Suprapubic skin (tissue), 4 donors: ENCODE measurements around the gene SCGB1C1.

Source experiments
- CTCF ChIP-seq, 2 donors: fragments of 200-600 bp in 1 of 2; fragments of 450-650 bp in 1 of 2; sonication (generic) in 1 of 2; IDR thresholded peaks; one replicate each; pipeline ENCODE4 v1.5.1; 2016 to 2019; ENCODE audit warnings: antibody characterized with exemption in 2 of 2, mild to moderate bottlenecking in 1 of 2, moderate library complexity in 1 of 2
- EP300 ChIP-seq: sonication (generic); formaldehyde crosslinking; IDR thresholded peaks from one replicate; pipeline ENCODE4 v1.6.1; 2017; ENCODE audit warnings: antibody characterized with exemption
- POLR2A ChIP-seq, 2 donors: fragments of 450-650 bp; IDR thresholded peaks; one replicate each; pipeline ENCODE4 v1.6.1; 2017; ENCODE audit warnings: antibody characterized with exemption in 2 of 2, mild to moderate bottlenecking in 2 of 2, moderate library complexity in 2 of 2
- POLR2AphosphoS5 ChIP-seq, 3 donors: sonication (generic); formaldehyde crosslinking; IDR thresholded peaks; one replicate each; pipeline ENCODE4 v1.6.1; 2017; ENCODE audit warnings: antibody characterized with exemption in 3 of 3

- TF ChIP-seq EP300: no peak
- no peak for TF ChIP-seq CTCF (IDR thresholded peaks at IDR 0.05)
- TF ChIP-seq POLR2A (IDR thresholded peaks at IDR 0.05): no peak
- no peak for TF ChIP-seq POLR2AphosphoS5 (IDR thresholded peaks at IDR 0.05)
Observed at GRCh38 chr11:221998-222789, 29.3 kb downstream of the SCGB1C1 start.
